Fibroblast of mammary gland (primary cell): Measurements from ENCODE around the gene AGPAT3.

Experiments used
- DNase-seq: peaks from one replicate; pipeline ENCODE4 v3.0.0-alpha.2; 2010; ENCODE audit warnings: low read depth
- H3K4me3 ChIP-seq: 2 replicates; pipeline ENCODE4 v1.5.1; 2011; ENCODE audit warnings: low read depth, mild to moderate bottlenecking, low read length, moderate library complexity; ENCODE audit not compliant: control insufficient read depth
- CTCF ChIP-seq: conservative IDR thresholded peaks from 2 replicates; pipeline ENCODE4 v1.5.1; 2011; ENCODE audit warnings: low read depth, low read length, inconsistent platforms; ENCODE audit not compliant: control insufficient read depth, insufficient read depth

The AGPAT3 gene

GRCh38 chr21:43966946-43967512 is 102.0 kb downstream of the AGPAT3 start:
- H3K4me3 ChIP-seq, result no peak overlapping the region
- no peak for TF ChIP-seq CTCF
- no peak for DNase-seq

GRCh38 chr21:43967981-43968380 is 103.0 kb downstream of the AGPAT3 start:
- H3K4me3 ChIP-seq, result no peak overlapping the region
- DNase-seq, result no peak
- no peak for TF ChIP-seq CTCF

- no peak overlapping the region for H3K4me3 ChIP-seq
- DNase-seq, result no peak
- no peak for TF ChIP-seq CTCF
These were observed 103.5 kb downstream of the AGPAT3 start for GRCh38 chr21:43968410-43969114.

- no peak for TF ChIP-seq CTCF
- H3K4me3 ChIP-seq, result no peak overlapping the region
- DNase-seq, result no peak
These were observed 104.1 kb downstream of the AGPAT3 start for GRCh38 chr21:43969115-43969444.

- no peak for DNase-seq
- no peak for TF ChIP-seq CTCF
- H3K4me3 ChIP-seq, result no peak overlapping the region
These were observed 105.5 kb downstream of the AGPAT3 start for GRCh38 chr21:43970551-43970950.

- no peak for TF ChIP-seq CTCF
- DNase-seq, result no peak
- no peak overlapping the region for H3K4me3 ChIP-seq
These were observed 106.4 kb downstream of the AGPAT3 start for GRCh38 chr21:43971201-43971991.
